ENCODE data around the gene IL23R. TPM values are rescaled to one million over a fixed set of nuclear protein-coding genes. Genes with fewer than 3 reads are reported as not detected.
"Not testable (repeated sequence)": the region's sequence is repeated elsewhere in the genome, so short reads cannot be mapped to it uniquely, and the experiment has no call there.

The IL23R gene
- polyA plus RNA-seq, 3 donors: 0.06 TPM; not detected in 2

- no peak for DNase-seq
Measured at GRCh38 chr1:67192902-67193301, 26.6 kb downstream of the IL23R start.

- DNase-seq: no peak
Measured at GRCh38 chr1:67193704-67194103, 27.4 kb downstream of the IL23R start.

- DNase-seq: no peak
Measured at GRCh38 chr1:67194209-67194863, 28.1 kb downstream of the IL23R start.

GRCh38 chr1:67200755-67201154 is 34.5 kb downstream of the IL23R start:
- no peak for DNase-seq

- no peak for DNase-seq
Measured at GRCh38 chr1:67201891-67202290, 35.6 kb downstream of the IL23R start.

GRCh38 chr1:67204298-67204980 is 38.2 kb downstream of the IL23R start:
- DNase-seq: no peak

GRCh38 chr1:67207398-67207797 is 41.1 kb downstream of the IL23R start:
- DNase-seq: not testable (repeated sequence)

- DNase-seq: no peak
Measured at GRCh38 chr1:67208217-67208616, 42.0 kb downstream of the IL23R start.

GRCh38 chr1:67209521-67209920 is 43.3 kb downstream of the IL23R start:
- no peak for DNase-seq

GRCh38 chr1:67211589-67212563 is 45.6 kb downstream of the IL23R start:
- DNase-seq: no peak

GRCh38 chr1:67213164-67213563 is 46.9 kb downstream of the IL23R start:
- no peak for DNase-seq

GRCh38 chr1:67213948-67214347 is 47.7 kb downstream of the IL23R start:
- no peak for DNase-seq

GRCh38 chr1:67214420-67215174 is 48.3 kb downstream of the IL23R start:
- no peak for DNase-seq

- DNase-seq: no peak
Measured at GRCh38 chr1:67216401-67216800, 50.1 kb downstream of the IL23R start.

- no peak for DNase-seq
Measured at GRCh38 chr1:67217417-67217816, 51.2 kb downstream of the IL23R start.

GRCh38 chr1:67217938-67218337 is 51.7 kb downstream of the IL23R start:
- no peak for DNase-seq

GRCh38 chr1:67224856-67225255 is 58.6 kb downstream of the IL23R start:
- no peak for DNase-seq

GRCh38 chr1:67226688-67227087 is 60.4 kb downstream of the IL23R start:
- DNase-seq: no peak

GRCh38 chr1:67227196-67227595 is 60.9 kb downstream of the IL23R start:
- no peak for DNase-seq

- no peak for DNase-seq
Measured at GRCh38 chr1:67228791-67229190, 62.5 kb downstream of the IL23R start.

GRCh38 chr1:67230539-67230938 is 64.3 kb downstream of the IL23R start:
- DNase-seq: no peak

- DNase-seq: no peak
Measured at GRCh38 chr1:67236277-67236676, 70.0 kb downstream of the IL23R start.

Measured in renal pelvis (tissue), 4 donors.